GM19238 (cell line): Measurements from ENCODE around the gene FMR1NB.

Source experiments
- DNase-seq: peaks from one replicate; pipeline ENCODE4 v3.0.0; 2011; ENCODE audit warnings: low spot score; ENCODE audit not compliant: insufficient read length

The FMR1NB gene, protein sequence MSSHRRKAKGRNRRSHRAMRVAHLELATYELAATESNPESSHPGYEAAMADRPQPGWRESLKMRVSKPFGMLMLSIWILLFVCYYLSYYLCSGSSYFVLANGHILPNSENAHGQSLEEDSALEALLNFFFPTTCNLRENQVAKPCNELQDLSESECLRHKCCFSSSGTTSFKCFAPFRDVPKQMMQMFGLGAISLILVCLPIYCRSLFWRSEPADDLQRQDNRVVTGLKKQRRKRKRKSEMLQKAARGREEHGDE

DNA sequence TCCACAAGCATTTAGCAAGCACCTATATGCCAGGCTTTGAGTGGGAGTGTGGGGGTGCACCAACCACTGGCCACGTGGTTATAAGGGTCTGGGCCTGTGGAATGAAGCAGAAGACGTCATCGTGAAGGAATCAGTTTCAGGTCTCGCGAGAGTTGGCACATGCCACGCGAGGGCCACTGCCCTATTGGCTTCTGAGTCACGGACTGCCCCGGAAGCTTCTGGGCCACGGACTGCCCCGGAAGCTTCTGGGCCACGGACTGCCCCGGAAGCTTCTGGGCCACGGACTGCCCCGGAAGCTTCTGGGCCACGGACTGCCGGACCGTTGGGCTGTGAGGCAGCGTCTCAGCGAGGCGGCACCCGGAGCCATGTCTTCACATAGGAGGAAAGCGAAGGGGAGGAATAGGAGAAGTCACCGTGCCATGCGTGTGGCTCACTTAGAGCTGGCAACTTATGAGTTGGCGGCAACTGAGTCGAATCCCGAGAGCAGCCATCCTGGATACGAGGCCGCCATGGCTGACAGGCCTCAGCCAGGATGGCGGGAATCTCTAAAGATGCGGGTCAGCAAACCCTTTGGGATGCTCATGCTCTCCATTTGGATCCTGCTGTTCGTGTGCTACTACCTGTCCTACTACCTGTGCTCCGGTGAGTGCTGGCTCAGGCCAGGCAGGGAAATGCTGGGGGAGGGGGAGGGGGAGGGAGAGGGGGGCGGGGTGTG is at the start of gene FMR1NB:
Gene FMR1NB, plus strand, starts transcription at position 300 of the 715 bp plus-strand sequence. Its CDS starts 66 bp downstream, at position 366.
- no peak for DNase-seq

- DNase-seq, result no peak
Measured at GRCh38 chrX:147933815-147934214, 47.3 kb upstream of the FMR1NB start.

GRCh38 chrX:147935156-147935758 is 45.9 kb upstream of the FMR1NB start:
- no peak for DNase-seq

DNA sequence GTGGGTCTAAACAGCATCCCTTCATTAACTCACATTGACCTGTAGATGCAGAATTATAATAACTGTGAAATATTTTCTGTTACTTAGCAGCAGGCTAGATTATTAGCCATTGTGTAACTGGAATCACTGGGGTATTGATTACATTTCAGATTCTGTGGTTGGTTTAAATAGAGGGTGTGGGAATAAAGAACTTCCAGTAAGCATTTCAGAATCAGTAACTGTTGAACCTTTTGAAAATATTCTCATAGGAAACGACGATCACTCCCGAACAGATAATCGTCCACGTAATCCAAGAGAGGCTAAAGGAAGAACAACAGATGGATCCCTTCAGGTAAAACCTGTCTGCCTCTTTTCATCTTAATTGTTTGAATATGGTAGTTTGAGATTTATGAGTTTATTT is 35.9 kb upstream of the FMR1NB start:
- DNase-seq, result no peak

GRCh38 chrX:147948531-147948930 is 32.6 kb upstream of the FMR1NB start:
- no peak for DNase-seq

DNA sequence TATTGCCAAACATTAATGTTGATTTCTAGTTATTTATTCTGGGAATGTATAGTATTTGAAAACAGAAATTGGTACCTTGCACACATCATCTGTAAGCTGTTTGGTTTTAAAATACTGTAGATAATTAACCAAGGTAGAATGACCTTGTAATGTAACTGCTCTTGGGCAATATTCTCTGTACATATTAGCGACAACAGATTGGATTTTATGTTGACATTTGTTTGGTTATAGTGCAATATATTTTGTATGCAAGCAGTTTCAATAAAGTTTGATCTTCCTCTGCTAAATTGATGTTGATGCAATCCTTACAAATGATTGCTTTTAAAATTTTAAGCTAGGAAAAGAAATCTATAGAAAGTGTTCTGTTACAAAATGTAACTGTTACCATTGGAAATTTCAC is 30.8 kb upstream of the FMR1NB start:
- DNase-seq, result no peak

DNA sequence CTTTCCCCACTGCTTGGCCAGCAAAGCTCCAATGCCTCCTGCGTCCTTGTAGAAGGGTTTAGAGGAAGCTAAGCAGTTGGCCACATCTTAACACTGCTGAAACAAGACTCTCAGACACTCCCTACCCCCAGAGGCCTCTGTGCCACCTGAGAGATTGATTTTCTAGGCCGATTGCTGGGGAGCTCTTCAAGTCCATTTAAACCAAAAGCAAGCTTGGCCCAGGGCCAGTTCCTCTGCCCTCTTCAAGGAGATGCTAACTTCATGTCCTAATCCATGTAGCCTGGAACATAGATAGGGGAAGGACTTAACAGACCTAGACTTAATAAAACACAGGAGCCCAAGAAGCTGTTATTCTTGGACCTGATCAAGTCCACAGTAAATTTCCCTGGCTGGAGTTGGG is 27.2 kb upstream of the FMR1NB start:
- DNase-seq, result no peak

DNA sequence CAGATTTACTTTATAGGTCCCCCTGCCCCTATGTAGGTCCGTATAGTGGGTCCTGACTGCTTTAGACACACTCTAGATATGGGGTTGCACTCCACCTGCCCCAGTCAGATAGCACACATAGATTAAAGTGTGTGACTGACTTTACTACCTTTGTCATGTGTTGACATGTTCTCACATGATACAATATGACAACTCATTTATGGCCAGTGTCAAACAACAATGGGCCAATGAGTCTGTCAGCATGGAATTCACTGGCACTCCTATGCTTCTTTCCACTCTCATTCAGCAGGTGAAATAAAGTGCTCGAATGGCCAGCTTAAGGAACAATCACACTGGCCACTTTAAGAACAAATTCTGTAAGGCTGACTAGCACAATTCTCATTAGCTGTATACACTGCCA is 23.8 kb upstream of the FMR1NB start:
- no peak for DNase-seq

GRCh38 chrX:147958291-147958690 is 22.8 kb upstream of the FMR1NB start:
- DNase-seq, result no peak

- DNase-seq, result no peak
Measured at GRCh38 chrX:147960722-147961121, 20.4 kb upstream of the FMR1NB start.

- no peak for DNase-seq
Measured at GRCh38 chrX:147962476-147962875, 18.7 kb upstream of the FMR1NB start.

DNA sequence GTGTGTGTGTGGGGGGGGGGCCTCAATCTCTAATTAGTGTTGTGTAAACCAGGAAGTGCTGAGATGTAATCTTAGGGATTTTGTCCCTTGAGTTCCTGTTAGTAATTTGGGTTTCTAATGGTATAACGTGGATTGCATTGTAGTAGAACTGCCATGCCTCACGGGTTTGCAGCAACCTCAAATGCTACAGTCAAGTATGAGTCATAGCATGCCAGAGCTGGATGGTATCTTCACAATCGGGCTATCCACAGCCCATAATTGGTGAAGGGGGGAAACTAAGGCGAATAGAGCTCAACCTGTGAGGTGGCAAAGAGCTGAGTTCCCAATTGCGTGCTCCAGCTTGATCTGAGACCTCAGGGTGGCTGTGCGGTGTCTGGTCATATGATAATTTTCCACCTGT is 2.2 kb upstream of the FMR1NB start:
- DNase-seq, result no peak

DNA sequence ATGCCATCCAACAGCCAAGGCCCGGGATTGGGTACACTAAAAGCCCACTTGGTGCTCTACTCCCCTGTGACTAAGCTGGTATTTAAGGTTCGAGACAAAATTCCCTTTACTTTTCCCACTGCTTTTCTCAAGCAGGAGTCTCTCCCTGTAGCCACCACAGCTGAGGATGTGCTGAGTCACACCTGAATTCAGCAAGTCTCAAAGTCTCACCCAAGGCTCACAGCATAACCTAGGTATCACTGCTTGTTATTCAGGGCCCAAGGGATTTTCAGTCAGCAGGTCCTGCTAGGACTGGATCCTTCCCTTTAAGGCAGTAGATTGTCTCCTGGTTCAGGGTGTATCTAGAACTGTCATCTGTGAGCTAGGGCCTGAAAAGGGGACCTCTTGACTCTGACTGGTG is 39.2 kb downstream of the FMR1NB start:
- no peak for DNase-seq

DNA sequence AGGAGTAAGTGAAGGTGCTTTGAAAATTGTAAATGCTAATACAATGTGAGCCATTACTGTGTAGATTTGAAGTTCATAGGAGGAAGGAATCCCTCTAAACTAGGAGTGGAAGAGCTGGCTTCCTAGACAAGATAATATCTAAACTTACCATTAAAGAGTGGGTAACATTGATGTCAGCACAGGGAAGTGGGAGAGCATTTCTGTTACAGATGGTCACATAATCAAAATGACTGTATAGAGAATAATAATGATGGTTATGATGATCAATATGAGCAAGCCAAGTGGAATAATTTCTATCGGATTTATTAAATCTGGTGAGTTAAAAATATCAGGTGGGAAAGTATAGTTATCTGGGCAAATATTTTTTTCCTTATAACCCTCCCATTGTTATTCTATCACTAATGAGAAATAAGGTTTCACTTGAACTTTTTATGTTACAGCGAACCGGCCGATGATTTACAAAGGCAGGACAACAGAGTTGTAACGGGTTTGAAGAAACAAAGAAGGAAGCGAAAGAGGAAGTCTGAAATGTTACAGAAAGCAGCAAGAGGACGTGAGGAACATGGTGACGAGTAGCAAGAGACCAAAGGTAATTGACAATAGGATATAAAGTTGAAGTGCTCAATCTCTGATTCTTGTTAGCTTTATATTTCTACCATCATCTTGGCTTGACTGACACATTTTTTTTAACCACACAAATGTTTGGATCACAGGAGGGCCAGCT is 43.5 kb downstream of the FMR1NB start:
- DNase-seq, result no peak

DNA sequence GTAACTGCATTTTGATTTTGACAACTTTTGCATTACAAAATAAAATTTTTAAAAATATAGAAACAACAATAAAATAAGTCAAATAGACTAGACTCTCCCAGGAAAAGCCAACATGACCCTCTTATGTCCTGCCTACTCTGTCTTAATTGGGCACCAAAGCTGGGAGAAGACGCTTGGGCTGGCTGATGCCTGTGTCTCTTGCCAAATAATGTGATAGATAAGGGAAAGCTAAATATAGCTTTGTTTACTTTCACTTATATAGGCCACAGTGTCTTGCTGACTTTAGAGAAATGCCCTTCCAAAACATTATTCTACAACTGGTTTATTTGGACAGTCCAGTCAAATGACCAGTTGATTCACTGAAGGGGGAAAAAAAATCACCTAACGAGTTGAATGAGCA is 54.2 kb downstream of the FMR1NB start:
- DNase-seq, result no peak

- DNase-seq, result no peak
Measured at GRCh38 chrX:148037020-148037419, 55.9 kb downstream of the FMR1NB start.

DNA sequence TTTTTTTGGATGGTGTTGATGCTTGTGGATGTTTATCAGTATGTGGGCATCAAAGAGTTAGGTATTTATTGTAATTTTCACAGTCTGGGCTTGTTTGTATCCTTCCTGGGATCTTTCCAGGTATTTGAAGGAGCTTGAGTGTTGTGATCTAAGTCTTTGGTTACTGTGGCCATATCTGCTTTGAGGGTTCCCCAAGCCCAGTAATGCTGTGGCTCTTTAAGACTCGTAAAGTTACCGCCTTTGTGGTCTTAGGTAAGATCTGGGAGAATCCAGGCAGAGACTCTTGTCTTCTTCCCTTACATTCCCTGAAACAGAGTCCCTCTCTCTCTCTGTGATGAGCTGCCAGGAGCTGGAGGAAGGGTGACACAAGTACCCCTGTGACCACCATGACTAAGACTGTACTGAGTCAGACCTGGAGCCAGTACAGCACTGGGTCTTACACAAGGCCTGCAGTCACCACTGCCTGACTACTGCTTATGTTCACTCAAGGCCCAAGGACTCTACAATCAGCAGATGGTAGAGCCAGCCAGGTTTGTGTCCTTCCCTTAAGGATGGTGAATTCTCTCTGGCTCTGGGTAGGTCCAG is 62.2 kb downstream of the FMR1NB start:
- no peak for DNase-seq

GRCh38 chrX:148047200-148047599 is 66.1 kb downstream of the FMR1NB start:
- no peak for DNase-seq

DNA sequence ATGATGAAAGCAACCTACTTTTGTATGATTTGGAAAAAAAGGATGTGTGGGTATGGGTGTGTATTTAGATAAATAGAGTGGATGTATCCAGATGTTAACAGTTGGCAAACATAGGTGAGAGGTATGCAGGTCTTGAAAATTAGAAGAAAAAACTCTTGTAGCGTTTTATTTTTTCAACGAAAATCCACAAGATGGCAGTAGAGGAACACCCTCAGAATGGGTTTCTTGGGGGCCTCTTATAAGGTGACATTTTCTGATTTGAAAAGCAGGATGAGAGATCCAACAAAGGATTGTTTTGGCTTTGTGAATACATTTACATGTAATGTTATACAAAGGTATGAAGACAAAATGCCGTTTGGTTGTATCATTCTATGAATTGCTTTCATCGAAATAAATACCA is 68.3 kb downstream of the FMR1NB start:
- DNase-seq, result peak; percentile 9

GRCh38 chrX:148051973-148052372 is 70.8 kb downstream of the FMR1NB start:
- no peak for DNase-seq

DNA sequence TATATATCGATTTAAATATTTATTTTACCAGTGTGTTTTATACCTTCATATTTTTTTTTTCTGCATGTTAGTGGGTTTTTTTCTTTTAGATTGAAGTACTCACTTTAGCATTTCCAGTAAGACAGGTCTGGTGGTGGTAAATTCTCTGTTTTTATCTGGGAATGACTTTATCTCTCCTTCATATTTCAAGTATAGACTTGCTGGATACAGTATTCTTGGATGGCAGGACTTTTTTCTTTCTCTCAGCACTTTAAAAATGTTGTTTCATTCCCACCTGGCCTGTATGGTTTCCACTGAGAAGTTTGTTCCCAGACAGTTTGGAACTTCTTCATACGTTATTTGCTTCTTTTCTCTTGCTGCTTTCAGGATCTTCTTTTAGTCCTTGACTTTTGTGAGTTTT is 86.1 kb downstream of the FMR1NB start:
- no peak for DNase-seq
